ENCODE results near the gene EPHB1. TPM values are rescaled to one million over a fixed set of nuclear protein-coding genes. Genes with fewer than 3 reads are reported as not detected.

Gene EPHB1
- total RNA-seq, 1 experiment from 2014 or later = 0.73 TPM

DNA sequence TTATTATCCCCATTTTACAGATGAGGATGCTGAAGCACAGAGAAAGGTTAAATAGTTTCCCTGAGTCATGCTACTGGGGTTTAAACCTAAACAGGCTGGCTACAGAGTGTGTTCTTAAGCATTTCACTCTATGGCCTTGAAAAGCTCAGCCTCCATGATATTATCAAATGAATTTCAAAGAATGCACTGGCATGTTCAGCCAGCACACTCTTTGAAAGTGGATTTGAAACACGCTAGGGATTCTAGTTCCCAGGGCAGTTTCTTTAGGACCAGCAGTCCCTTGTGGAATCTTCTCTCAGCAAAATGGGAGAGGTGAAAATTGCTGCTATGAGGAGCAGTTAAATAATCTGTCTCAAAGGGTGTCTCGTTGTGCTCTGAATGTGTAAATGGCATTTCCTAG is 213.3 kb downstream of the EPHB1 start:
- peaks cover 7% of the 10 kb centered on the region for H3K27me3 Mint-ChIP-seq (ENCODE audit: unreplicated experiment)
- BruUV-seq (replicated peaks) = no TSS peak
- no peaks in the 10 kb centered on the region for H3K4me1 Mint-ChIP-seq (ENCODE audit: low read depth, unreplicated experiment)
- TF ChIP-seq, protein P1, sequence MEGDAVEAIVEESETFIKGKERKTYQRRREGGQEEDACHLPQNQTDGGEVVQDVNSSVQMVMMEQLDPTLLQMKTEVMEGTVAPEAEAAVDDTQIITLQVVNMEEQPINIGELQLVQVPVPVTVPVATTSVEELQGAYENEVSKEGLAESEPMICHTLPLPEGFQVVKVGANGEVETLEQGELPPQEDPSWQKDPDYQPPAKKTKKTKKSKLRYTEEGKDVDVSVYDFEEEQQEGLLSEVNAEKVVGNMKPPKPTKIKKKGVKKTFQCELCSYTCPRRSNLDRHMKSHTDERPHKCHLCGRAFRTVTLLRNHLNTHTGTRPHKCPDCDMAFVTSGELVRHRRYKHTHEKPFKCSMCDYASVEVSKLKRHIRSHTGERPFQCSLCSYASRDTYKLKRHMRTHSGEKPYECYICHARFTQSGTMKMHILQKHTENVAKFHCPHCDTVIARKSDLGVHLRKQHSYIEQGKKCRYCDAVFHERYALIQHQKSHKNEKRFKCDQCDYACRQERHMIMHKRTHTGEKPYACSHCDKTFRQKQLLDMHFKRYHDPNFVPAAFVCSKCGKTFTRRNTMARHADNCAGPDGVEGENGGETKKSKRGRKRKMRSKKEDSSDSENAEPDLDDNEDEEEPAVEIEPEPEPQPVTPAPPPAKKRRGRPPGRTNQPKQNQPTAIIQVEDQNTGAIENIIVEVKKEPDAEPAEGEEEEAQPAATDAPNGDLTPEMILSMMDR (IDR thresholded peaks at IDR 0.05; ENCODE audit: unreplicated experiment) = no peak
- no peaks in the 10 kb centered on the region for H3K36me3 Mint-ChIP-seq (ENCODE audit: insufficient read depth, unreplicated experiment)
- DNase-seq = no peak
- H3K9me3 Mint-ChIP-seq (ENCODE audit: low read depth, unreplicated experiment) = peaks cover 3% of the 10 kb centered on the region
- H3K27ac Mint-ChIP-seq (ENCODE audit: unreplicated experiment) = no peak overlapping the region
- CTCF ChIA-PET = interaction anchor here (0.8 kb wide), 1 partner anchor 173 kb away, joined by 3 read pairs; no protein-coding TSS in a partner anchor
- intact Hi-C loops (cut with micrococcal nuclease; ENCODE audit: unreplicated experiment) = no loop called here
- H3K4me3 Mint-ChIP-seq (ENCODE audit: low read depth, unreplicated experiment) = no peak overlapping the region

GRCh38 chr3:135009014-135009413 is 214.0 kb downstream of the EPHB1 start:
- TF ChIP-seq, protein P1 (IDR thresholded peaks at IDR 0.05; ENCODE audit: unreplicated experiment) = no peak
- no peaks in the 10 kb centered on the region for H3K4me1 Mint-ChIP-seq (ENCODE audit: low read depth, unreplicated experiment)
- intact Hi-C loops (cut with micrococcal nuclease; ENCODE audit: unreplicated experiment) = no loop called here
- CTCF ChIA-PET = no interaction called here
- peaks cover 3% of the 10 kb centered on the region for H3K9me3 Mint-ChIP-seq (ENCODE audit: low read depth, unreplicated experiment)
- no peak overlapping the region for H3K27ac Mint-ChIP-seq (ENCODE audit: unreplicated experiment)
- BruUV-seq (replicated peaks) = no TSS peak
- no peaks in the 10 kb centered on the region for H3K36me3 Mint-ChIP-seq (ENCODE audit: insufficient read depth, unreplicated experiment)
- H3K4me3 Mint-ChIP-seq (ENCODE audit: low read depth, unreplicated experiment) = no peak overlapping the region
- no peak for DNase-seq
- peaks cover 14% of the 10 kb centered on the region for H3K27me3 Mint-ChIP-seq (ENCODE audit: unreplicated experiment)

DNA sequence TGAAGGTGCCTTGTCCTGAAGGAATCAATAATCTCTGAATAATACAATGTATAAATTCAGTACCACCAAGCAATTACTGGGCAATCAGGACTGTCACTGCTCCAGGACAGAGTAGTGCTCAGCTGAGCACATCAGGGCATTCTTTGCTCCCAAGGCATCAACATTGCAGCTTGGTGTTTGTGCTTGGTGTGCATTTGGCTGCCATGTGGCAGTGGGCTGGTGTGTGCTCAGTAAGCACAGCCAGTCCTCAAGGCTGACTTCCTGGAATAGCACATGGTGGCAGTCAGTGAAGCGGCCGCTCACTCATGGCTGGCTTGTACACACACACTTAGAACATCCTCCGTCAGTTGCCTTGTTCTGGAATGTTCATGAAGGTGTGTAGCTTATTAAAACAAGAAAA is 217.0 kb downstream of the EPHB1 start:
- H3K36me3 Mint-ChIP-seq (ENCODE audit: insufficient read depth, unreplicated experiment) = no peaks in the 10 kb centered on the region
- intact Hi-C loops (cut with micrococcal nuclease; ENCODE audit: unreplicated experiment) = no loop called here
- H3K27me3 Mint-ChIP-seq (ENCODE audit: unreplicated experiment) = peaks cover 32% of the 10 kb centered on the region
- no peak overlapping the region for H3K27ac Mint-ChIP-seq (ENCODE audit: unreplicated experiment)
- no TSS peak for BruUV-seq (replicated peaks)
- CTCF ChIA-PET = interaction anchor here (0.6 kb wide), 1 partner anchor 1970 kb away, joined by 3 read pairs; no protein-coding TSS in a partner anchor
- no peaks in the 10 kb centered on the region for H3K4me1 Mint-ChIP-seq (ENCODE audit: low read depth, unreplicated experiment)
- no peak overlapping the region for H3K4me3 Mint-ChIP-seq (ENCODE audit: low read depth, unreplicated experiment)
- no peaks in the 10 kb centered on the region for H3K9me3 Mint-ChIP-seq (ENCODE audit: low read depth, unreplicated experiment)
- TF ChIP-seq, protein P1 (IDR thresholded peaks at IDR 0.05; ENCODE audit: unreplicated experiment) = no peak
- no peak for DNase-seq

- H3K27ac Mint-ChIP-seq (ENCODE audit: unreplicated experiment) = no peak overlapping the region
- H3K36me3 Mint-ChIP-seq (ENCODE audit: insufficient read depth, unreplicated experiment) = no peaks in the 10 kb centered on the region
- intact Hi-C loops (cut with micrococcal nuclease; ENCODE audit: unreplicated experiment) = no loop called here
- no peaks in the 10 kb centered on the region for H3K4me1 Mint-ChIP-seq (ENCODE audit: low read depth, unreplicated experiment)
- no peak for DNase-seq
- TF ChIP-seq, protein P1 (IDR thresholded peaks at IDR 0.05; ENCODE audit: unreplicated experiment) = no peak
- H3K9me3 Mint-ChIP-seq (ENCODE audit: low read depth, unreplicated experiment) = no peaks in the 10 kb centered on the region
- CTCF ChIA-PET = no interaction called here
- BruUV-seq (replicated peaks) = no TSS peak
- peaks cover 37% of the 10 kb centered on the region for H3K27me3 Mint-ChIP-seq (ENCODE audit: unreplicated experiment)
- H3K4me3 Mint-ChIP-seq (ENCODE audit: low read depth, unreplicated experiment) = no peak overlapping the region
Observed at GRCh38 chr3:135013206-135013605, 218.1 kb downstream of the EPHB1 start.

Measured in Calu3 (cell line).